Activated CD8-positive, alpha-beta memory T cell treated with anti-CD3 and anti-CD28 coated beads, Interleukin-2, amount 50 U/mL, for 1 hour (primary cell): Measurements from ENCODE around the gene VIPR2.

Source experiments
- DNase-seq: peaks from one replicate; pipeline ENCODE4 v3.0.0-alpha.2; 2020; ENCODE audit errors: extremely low read depth

VIPR2 gene

DNA sequence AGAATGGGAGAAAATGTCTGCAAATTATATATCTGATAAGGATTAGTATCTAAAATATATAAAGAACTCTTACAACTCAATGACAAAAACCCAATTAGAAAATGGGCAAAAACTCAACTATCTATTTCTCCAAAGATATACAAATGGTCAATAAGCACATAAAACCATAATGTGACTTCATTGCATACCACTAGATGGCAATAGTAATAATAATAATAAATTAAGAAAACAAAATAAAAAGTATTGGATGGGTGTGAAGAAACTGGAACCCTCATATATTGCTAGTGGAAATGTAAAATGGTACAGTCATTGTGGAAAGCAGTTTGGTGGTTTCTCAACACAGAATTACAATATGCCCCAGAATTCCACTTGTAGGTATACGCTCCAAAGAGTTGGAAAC, 98.8 kb downstream of the VIPR2 start:
- DNase-seq = no peak

DNA sequence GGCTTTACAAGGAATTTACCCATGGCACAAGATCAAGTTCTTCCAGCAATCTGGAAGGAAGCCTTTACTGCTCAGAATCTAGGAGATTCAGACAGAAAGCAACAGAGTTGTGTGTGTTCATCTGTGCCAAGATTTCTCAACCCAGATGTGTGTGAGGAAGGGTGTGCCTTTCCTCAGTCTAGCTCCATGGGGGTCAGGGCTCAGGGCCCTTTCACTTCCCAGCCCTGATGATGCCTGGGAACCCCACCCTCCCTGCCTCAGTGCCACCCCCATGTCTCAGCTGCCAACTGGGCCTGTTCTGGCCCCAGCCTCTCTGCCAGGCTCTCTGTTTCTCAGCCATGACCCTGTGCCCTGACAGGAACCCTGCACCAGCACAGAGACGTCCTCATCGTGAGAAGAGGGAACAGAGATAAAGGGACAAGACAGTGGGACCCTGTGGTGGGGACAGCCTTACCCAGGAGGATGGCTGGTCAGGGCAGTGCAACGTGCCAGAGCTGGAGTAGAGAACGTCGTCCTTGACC, 102.0 kb downstream of the VIPR2 start:
- no peak for DNase-seq

DNA sequence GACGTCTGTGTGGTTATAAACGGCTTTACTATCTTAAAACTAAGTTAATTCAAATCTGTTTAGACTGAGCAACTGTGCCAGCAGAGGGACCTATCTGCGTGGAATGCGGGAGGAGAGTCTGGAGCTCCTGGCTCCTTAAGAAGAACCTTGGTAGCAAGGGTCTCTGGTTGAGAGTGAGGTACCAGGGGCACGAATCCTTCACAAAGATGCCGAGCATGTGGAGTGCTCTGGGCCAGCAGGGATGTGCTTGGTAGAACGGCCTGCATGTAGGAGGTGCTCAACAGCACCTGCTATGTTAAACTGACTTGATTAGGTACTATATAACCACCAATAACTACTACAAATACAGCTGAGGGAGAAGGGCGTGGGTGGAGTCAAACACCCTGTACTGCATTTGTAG, 102.6 kb downstream of the VIPR2 start:
- no peak for DNase-seq

DNA sequence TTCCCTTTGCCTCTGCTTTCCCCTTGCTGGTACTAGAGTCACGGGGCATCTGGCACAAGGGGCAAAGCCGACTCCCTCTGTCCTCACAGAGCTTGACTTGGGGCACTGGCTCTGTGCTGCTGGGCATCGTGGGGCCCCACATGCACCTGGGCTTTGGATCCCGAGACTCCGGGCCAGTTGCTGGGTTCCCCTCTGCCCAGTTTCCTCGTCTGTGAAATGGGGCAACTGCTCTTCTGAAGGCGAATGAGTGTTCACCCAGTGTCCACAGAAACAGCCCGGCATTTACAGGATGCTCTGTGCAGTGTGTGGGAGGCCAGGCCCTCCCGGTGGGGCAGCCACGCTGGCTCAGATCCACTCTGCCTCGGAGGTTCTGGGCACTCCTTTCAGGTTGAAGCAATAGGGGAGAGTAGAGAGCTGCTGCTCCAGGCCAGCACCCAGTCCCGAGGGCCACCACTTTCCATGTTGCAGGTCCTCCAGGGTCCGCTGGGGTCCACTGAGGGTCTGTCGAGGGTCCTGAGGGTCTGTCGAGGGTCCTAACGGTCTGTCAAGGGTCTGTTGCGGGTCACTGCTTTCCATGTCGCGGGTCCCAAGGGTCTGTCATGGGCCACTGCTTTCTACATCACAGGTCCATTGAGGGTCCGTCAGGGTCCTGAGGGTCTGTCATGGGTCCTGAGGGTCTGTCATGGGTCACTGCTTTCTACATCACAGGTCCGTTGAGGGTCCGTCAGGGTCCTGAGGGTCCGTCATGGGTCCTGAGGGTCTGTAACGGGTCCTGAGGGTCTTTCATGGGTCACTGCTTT, 103.6 kb downstream of the VIPR2 start:
- DNase-seq = no peak

DNA sequence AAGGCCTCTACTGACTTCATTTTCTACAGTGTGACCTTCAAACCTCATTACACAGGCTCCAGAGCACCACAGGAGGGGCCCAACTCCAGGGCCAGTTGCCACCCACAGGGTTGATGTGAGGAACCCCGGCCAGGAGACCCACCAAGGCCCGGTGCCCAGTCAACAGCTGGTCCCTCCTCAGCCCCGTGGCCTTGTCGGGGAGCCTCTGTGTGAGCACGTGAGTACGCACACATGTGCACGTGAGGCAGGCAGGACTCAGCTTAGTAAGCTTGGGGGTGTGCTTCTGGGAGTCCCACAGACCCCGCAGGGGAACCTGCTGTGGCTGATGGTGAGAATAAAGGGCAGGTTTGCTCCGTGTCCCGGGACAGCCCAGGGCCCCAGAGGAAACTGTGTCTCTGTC, 104.5 kb downstream of the VIPR2 start:
- no peak for DNase-seq

DNA sequence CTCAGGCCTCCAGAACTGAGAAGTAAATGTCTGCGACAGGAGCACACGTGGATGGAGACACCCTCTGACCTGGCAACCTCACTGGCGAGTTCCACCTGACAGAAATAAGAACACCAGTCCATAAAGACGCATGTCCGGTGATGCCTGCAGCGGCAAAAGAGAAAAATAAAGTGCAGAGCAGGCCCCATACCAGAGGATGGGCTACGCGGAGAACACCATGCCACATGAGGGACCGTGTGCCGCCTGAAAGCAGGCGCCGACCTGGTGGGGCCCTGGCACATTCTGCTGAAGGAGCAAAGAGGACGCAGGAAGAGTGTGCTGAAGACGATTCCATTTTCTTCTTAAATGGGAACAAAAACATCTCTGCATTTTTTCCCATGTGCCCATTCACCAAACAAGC, 105.0 kb downstream of the VIPR2 start:
- DNase-seq = no peak

DNA sequence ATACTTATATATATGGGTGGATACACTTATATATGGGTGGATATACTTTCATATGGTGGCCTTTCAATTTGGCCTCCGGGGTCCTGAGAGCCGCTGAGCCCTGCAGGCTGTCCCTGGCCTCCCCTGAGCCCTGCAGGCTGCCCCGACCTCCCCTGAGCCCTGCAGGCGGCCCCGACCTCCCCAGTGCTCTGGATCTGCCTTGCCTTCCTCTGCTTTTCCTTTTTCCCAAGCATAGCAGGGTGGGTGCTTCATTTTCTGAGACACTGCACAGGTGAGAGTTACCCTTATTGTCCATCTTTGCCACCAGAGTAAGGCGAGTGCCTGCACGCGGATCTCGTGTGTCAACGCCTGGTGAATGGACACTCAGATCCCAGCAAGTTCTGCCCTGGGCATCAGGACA, 106.6 kb downstream of the VIPR2 start:
- no peak for DNase-seq

DNA sequence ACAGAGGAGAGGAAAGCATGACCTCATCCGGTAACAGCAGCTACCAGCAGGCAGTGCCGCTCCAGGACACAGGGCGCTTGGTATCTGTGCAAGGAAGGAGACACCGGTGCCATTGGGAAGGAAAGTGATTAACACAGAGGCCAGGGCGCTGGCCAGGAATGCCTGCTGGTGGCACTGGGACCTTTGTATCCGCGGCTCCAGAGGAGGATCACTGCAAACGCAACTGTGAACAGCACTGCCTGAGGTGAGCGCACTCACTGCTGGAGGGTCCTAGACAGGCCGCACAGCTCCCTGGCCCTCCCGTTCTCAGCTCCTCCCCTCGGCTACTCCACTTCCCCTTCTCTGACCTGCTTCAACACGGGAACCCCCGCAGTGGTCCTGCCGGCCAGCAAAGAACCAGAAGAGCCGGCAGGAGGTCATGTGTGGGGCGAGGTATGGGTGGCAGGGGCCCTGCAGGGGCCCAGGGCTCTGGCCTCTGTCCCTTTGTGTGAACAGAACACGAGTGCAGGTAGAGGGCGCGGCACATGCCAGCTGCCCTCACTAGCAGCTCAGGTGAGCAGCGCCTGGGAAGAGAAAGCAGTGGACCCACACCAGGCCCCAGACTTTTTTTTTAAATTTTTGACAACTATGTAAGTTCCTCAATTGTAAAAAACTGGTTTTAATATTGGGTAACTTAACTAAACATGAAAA, 107.6 kb downstream of the VIPR2 start:
- DNase-seq = no peak

DNA sequence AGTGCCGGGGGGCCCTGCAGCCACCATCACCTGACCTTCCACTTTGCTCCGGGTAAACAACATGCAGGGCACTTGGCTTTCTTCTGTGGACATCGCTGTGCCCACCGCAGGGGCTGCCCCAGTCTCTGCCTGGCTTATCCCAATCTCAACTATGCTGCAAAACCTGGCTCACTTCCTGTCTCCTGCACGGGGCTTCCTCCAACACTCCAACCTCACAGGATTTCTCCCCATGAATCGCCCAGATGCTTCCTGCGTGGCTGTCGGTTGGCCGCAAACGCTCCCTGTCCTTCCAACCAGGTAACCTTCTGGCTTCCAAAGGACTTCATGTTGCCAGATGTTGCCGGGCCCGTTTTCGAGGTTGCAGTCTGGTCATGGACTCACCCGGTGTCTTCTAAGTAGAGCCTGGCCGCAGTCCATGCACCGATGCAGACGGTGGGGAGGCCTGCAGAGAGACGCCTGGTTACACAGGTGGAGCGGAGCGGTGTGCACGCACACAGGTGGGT, 109.0 kb downstream of the VIPR2 start:
- no peak for DNase-seq

DNA sequence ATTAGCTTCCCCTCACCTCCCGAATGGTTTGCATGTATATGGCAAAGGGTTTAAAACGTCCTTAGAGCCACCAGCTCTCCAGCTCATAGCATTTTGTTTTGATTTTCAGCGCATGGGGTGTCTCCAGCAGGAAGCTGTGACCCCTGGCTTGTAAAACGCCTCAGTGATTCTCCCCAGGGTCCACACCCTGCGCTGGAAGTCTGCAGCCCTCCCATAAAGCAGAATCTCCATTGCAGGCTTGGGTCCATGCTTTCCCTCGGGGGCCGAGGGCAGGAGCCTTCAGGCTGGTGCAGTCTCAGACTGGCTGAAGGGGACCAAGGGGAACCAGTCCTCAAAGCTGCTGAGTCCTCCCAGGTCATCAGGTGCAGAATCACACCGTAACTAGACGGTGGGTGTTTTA, 109.7 kb downstream of the VIPR2 start:
- DNase-seq = no peak

DNA sequence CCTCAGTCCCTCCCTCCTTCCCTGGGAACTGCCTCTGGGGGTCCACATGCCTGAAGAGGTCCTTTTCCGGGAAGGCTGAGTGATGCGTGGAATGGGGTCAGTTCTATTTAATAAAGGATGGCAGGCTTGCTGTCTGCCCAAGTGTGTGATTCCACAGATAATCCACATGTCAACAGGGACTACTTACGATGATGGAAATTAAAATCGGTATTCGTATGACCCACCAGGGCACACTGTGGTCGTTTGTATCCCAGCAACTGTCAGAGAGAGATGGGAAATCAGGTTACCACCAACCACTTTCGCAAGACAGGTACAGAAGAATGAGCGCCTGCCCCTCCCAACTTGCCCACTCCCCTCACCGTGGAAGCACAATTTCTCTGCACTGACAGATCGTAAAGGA, 110.3 kb downstream of the VIPR2 start:
- DNase-seq = no peak

DNA sequence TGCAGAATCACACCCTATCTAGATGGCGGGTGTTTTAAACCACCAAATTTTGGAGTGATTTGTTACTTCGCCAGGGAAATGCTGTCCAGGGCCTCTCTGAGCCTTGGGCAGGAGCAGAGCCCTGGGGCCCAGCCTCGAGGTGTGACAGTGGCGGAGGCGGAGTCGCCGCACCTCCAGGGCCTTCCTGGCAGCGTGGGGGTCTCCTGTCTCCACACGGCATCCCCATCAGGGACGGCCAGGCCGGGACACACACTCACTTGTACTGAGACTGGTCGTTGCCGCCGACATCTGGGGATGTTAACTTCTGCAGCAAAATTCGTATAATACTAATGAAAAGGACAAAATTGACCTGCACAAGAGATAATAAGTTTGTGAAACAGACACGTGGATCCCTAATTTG, 110.7 kb downstream of the VIPR2 start:
- no peak for DNase-seq

DNA sequence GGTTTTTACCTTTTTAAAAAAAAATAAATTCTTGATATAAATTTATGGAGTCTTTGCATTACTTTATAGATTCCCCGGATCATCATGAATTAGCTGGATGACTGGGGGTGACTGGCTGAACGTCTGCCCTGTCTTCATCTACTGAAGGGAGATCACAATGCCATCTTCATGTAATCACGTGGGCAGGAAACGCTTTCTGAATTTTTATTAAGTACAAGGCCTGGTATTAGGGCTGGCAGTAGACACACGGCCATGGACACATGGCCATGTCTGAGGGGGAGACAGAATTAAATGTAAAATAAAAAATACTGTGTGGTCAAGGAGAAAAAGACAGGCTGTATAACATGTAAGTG, 111.2 kb downstream of the VIPR2 start:
- no peak for DNase-seq

DNA sequence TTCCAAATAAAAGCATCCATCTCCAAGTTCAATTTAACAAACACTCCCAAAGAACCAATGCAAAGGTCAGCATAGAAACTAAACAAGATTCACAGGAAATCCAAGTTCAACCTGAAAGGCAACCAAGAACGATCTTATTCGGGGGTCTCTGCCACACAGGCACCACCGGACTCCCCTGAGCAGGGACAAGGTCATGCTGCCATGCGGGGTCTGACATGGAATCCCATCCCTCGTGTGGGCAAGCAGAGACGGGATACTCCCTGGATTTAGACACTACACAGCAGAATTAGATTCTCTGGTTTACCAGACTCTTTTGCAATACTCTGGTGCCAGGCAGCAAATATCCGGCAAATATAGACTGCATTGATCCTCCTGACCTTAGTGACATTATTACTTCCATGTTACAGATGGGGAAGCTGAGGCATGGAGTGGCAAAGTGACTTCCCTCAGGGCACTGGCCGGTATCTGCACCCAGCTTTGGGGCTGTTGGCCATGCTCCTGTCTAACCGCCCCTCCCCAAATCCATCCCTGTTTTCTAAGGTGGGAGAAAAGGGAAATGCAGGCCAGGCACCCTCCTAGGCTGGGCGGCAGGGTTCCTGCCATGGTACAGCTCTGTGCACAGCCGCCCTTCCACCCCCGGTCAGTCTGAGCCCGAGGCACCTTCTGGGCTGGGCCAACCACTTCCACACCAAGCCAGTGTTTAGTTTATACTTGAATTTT, 111.8 kb downstream of the VIPR2 start:
- no peak for DNase-seq

DNA sequence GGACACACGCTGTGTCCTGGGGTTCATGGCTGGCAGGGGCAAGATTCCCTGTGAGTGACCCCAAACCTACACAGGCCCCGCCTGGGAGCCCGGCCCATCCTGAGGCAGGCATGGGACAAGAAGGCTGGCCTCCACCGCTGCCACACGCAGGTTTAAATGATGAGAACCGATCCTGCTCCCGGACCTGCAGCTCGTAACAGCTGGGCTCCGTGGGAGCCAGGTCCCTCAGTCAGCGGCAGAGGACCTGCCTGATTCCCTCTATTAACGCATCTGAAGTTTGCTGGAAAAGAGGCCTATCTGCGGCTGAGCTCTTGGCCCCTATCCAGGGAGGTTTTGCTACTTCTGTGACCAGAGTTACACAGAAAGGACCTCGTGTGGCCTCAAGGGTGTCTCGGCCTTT, 112.3 kb downstream of the VIPR2 start:
- no peak for DNase-seq

DNA sequence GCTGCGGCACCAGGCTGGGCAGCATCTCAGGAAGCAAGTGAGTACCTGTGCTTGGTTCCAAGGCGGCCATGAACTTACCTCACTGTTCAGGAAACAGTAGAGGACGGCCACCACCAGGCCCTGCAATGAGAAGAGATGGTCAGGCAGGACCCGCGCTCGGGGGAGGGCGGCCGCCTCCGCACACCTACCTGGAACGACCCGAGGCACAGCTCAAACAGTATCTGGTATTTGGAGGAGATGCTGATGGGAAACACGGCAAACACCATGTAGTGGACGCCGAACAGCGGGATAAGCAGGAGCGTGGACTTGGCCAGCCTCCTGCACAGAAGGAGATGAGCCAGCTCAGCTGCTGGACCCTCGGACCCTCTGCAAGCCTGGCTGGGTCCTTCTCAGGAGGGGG, 112.9 kb downstream of the VIPR2 start:
- no peak for DNase-seq

DNA sequence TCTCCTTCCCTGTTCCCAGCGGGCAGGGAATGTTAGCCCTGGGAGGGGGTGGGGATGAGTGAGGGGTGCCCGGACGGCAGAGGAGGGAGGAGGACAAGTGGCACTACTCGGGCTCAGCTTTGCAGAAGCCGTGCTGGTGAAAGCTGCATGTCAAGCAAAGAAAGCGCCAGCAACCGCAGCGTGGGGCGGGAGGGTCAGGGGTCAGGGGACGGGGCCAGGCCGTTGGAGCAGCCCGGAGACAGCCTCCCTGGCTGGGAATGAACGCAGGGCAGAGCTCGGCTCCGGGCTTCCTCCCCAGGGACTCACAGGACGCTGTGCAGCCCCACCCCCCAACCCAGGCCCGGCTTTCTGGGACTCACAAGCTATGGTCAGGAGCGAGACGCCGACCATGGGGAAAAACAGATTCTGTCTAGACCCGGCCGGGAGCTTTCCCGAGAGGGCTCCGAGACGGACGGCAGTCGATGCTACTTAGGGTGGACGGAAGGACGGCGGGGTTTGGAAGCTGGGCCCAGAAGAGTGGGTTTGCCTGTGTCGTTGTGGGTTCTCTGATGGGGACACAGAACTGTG, 113.4 kb downstream of the VIPR2 start:
- DNase-seq = no peak

DNA sequence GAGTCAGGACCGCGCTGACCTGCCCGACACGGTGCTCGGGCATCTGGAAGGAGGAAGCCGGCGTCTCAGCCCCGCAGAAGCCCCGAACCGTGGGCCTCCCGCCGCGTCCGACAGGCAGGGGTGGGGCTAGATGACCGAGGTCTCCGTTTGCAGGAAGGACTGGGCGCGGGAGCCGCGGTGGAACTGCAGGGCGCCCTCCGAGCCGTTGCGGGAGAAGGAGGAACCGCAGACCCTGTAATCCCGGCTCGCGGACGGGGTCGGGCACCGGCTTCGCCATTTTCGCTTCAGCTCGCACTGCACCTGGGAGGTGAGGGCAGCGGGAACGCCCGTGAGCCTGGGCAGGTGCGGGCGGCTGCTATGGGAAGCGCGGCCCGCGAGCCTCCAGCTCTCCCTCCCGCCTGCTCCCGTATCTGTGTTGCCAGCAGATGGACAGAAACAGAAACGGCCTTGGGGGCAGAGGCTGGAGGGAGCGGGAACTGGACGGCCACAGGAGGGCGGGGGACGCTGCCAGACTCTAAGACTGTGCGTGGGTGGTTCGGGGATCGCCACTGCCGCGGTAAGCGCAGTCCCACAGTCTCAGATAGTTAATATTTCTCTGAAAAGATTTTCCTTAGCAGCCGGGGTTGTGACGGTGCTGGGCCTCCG, 114.1 kb downstream of the VIPR2 start:
- DNase-seq = no peak

DNA sequence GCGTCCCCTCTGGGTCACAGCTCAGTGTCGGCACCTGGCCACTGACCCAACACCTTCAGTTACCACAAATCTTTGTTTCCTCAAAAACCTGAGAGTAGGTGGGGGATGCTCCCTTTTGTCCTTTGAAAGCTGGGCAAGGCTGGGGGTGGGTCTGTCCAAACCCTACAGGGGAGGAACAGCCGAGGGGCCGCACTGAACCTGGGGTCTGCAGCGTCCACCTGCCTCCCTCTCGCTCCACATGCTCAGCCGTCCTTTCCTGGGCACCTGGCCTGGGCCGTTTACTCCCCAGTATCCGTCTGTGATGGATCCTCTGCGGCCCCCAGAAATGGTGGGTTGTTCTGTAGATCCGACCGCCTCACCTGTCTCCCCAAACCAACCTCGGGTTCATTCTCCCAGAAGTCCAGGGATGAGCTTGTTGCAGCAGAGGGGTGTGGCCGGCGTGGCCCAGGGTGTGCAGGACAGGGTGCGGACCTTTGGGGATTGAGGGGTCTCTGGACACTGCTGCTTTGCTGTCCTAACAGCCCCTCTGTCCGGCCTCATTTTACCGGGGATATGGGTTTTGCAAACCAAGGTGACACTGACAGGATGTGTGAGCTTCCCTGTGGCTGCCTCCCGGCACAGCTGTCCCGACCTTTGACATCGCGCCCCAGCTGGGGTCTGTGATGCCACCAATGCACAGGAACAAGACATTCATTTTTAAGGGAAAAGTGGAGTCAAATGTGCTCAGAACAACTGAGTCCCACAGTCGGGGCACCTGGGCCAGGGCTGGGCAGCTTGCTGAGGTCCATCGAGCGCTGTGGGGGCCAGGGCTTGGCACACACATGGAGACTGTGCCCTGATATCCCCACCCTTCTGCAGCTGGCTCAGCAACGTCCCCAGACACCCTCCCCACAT, 115.9 kb downstream of the VIPR2 start:
- no peak for DNase-seq

DNA sequence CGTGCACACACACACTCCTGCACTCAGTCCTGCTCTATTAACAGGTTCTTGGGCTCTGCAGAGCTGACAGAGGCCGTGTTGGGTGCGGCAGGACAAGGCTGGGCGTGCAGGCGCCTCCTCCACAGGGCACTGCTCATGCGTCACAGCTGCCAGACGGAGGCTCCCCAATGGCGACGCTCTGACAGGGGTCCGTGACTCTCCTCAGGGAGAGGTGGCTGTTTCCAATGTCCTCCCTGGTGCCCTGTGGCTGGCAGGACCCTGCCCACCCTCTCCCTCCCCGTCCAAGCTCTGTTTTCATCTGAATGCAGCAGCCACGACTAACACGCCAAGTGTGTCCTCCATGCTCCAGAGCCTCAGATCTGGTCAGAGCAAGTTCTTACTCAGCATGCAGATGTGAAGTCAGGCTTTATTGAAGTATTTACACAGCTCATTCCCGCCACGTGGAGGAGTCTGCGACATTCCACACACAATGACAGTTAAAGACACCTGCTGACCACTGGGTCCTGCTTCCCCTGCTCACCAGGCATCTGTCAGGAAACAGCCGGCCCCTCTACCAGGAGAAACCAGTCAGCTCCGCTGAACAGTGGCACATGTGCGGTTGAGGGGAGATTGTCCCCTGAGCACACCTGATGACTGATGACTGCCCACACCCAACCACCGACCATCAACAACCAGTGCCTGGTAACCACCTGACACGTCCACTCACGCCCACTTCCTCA, 116.7 kb downstream of the VIPR2 start:
- DNase-seq = no peak
